ENCODE results near the gene HACL1. TPM values are rescaled to one million over a fixed set of nuclear protein-coding genes. Genes with fewer than 3 reads are reported as not detected.
A peak's percentile ranks its signal among the peaks of the same experiment; 100 is the strongest.

The HACL1 gene
- polyA plus RNA-seq, 1 experiment = 32.4 TPM

- no peaks in the 10 kb centered on the region for H3K36me3 ChIP-seq (ENCODE audit: control insufficient read depth, insufficient read depth, low read length)
- H3K27me3 ChIP-seq (ENCODE audit: control insufficient read depth, insufficient read depth, low read length) = no peaks in the 10 kb centered on the region; the same call in 1 of the 2 replicates
- ChIA-PET CTCF (interaction anchor here (1.8 kb wide), 1 partner anchor 10 kb away, joined by 3 read pairs; no protein-coding TSS in a partner anchor), POLR2A (no interaction called here)
- TF ChIP-seq CTCF (IDR thresholded peaks at IDR 0.05; ENCODE audit: insufficient read depth, low read depth, low read length) = no peak
- DNase-seq (ENCODE audit: low read depth) = no peak
- no peak overlapping the region for H3K4me3 ChIP-seq (ENCODE audit: low read depth, low read length)
Observed at GRCh38 chr3:15531346-15531745, 70.0 kb downstream of the HACL1 start.

GRCh38 chr3:15528854-15529537 lies 72.4 kb downstream of the HACL1 start:
- ChIA-PET POLR2A (interaction anchor here (0.6 kb wide), 1 partner anchor 69 kb away, joined by 3 read pairs; no protein-coding TSS in a partner anchor), CTCF (interaction anchor here (0.8 to 1.2 kb wide), 3 partner anchors 9 to 28 kb away, joined by 3 read pairs; no protein-coding TSS in a partner anchor)
- Histone ChIP-seq H3K27me3 (ENCODE audit: control insufficient read depth, insufficient read depth, low read length) (no peaks in the 10 kb centered on the region; the same call in 1 of the 2 replicates), H3K4me3 (ENCODE audit: low read depth, low read length) (no peak overlapping the region), H3K36me3 (ENCODE audit: control insufficient read depth, insufficient read depth, low read length) (no peaks in the 10 kb centered on the region)
- no peak for DNase-seq (ENCODE audit: low read depth)
- no peak for TF ChIP-seq CTCF (IDR thresholded peaks at IDR 0.05; ENCODE audit: insufficient read depth, low read depth, low read length)

GRCh38 chr3:15527031-15527459 lies 74.3 kb downstream of the HACL1 start:
- 0 out of 2 replicates have a peak, but pooled peaks have one; percentile 8 for TF ChIP-seq CTCF (IDR thresholded peaks at IDR 0.05; ENCODE audit: insufficient read depth, low read depth, low read length)
- no peaks in the 10 kb centered on the region; the same call in 1 of the 2 replicates for H3K27me3 ChIP-seq (ENCODE audit: control insufficient read depth, insufficient read depth, low read length)
- no peak for DNase-seq (ENCODE audit: low read depth)
- CTCF ChIA-PET = interaction anchor here (1.3 kb wide), 1 partner anchor 13 kb away, joined by 4 read pairs; no protein-coding TSS in a partner anchor
- POLR2A ChIA-PET = no interaction called here
- H3K36me3 ChIP-seq (ENCODE audit: control insufficient read depth, insufficient read depth, low read length) = no peaks in the 10 kb centered on the region
- H3K4me3 ChIP-seq (ENCODE audit: low read depth, low read length) = no peak overlapping the region

GRCh38 chr3:15525790-15526189 lies 75.6 kb downstream of the HACL1 start:
- CTCF ChIA-PET = interaction anchor here (1.3 kb wide), 1 partner anchor 11 kb away, joined by 4 read pairs; no protein-coding TSS in a partner anchor
- no peaks in the 10 kb centered on the region for H3K36me3 ChIP-seq (ENCODE audit: control insufficient read depth, insufficient read depth, low read length)
- no peak for DNase-seq (ENCODE audit: low read depth)
- POLR2A ChIA-PET = no interaction called here
- H3K4me3 ChIP-seq (ENCODE audit: low read depth, low read length) = no peak overlapping the region
- peaks cover 2% of the 10 kb centered on the region; the same call in 1 of the 2 replicates for H3K27me3 ChIP-seq (ENCODE audit: control insufficient read depth, insufficient read depth, low read length)
- no peak for TF ChIP-seq CTCF (IDR thresholded peaks at IDR 0.05; ENCODE audit: insufficient read depth, low read depth, low read length)

GRCh38 chr3:15523660-15524417 lies 77.5 kb downstream of the HACL1 start:
- TF ChIP-seq CTCF (IDR thresholded peaks at IDR 0.05; ENCODE audit: insufficient read depth, low read depth, low read length) = no peak
- ChIA-PET POLR2A (no interaction called here), CTCF (no interaction called here)
- Histone ChIP-seq H3K4me3 (ENCODE audit: low read depth, low read length) (no peak overlapping the region), H3K27me3 (ENCODE audit: control insufficient read depth, insufficient read depth, low read length) (peaks cover 2% of the 10 kb centered on the region; the same call in 1 of the 2 replicates), H3K36me3 (ENCODE audit: control insufficient read depth, insufficient read depth, low read length) (no peaks in the 10 kb centered on the region)
- DNase-seq (ENCODE audit: low read depth) = no peak
